Endothelial cell of umbilical vein (primary cell): ENCODE data around the gene IVD. TPM values are rescaled to one million over a fixed set of nuclear protein-coding genes. Genes with fewer than 3 reads are reported as not detected.

Source experiments
- BruUV-seq: library from RNA; stranded (reverse); fragments of 400-500 nt; replicated peaks from 2 replicates; lab custom pipeline; 2021; lab: Mats Ljungman, UMichigan
- CTCF ChIA-PET: fragments of 300-600, 350-600 bp; sonication (Branson Sonifier 250); formaldehyde crosslinking; loops from one replicate; lab custom pipeline; 2021; ENCODE audit warnings: antibody characterized with exemption, inconsistent platforms; lab: Charles Lee
- POLR2A ChIA-PET: fragments of 300-600, 350-600 bp; sonication (Branson Sonifier 250); formaldehyde crosslinking; loops from one replicate; lab custom pipeline; 2021; ENCODE audit warnings: antibody characterized with exemption, inconsistent platforms; lab: Charles Lee
- DNase-seq: peaks from one replicate; pipeline ENCODE4 v3.0.0-alpha.2; 2011; ENCODE audit warnings: low read depth, low spot score
- FAIRE-seq: peaks from 2 replicates; lab custom pipeline; 2011; peaks lifted over from hg19 to GRCh38; lab: Jason Lieb, UNC
- H2AFZ ChIP-seq: 2 replicates; pipeline ENCODE4 v1.6.0; 2012; ENCODE audit warnings: low read depth, low read length, control low read depth, inconsistent platforms
- H3K27ac ChIP-seq: 2 replicates; pipeline ENCODE4 v1.5.1; 2011; ENCODE audit warnings: low read depth, mild to moderate bottlenecking, control low read depth, low read length, moderate library complexity; ENCODE audit not compliant: insufficient read depth
- H3K27me3 ChIP-seq, 2 experiments: 2 replicates each; pipeline versions ENCODE4 v1.6.0 to v1.6.1; 2011; ENCODE audit warnings: low read length in 2 of 2, mixed read lengths in 1 of 2; ENCODE audit not compliant: control insufficient read depth in 2 of 2, insufficient read depth in 2 of 2
- H3K36me3 ChIP-seq, 2 experiments: 2 replicates in 1 of 2; 3 replicates in 1 of 2; pipeline ENCODE4 v1.5.1; 2011; ENCODE audit warnings: low read length in 2 of 2, mild to moderate bottlenecking in 1 of 2, moderate library complexity in 1 of 2; ENCODE audit not compliant: control insufficient read depth in 2 of 2, insufficient read depth in 2 of 2; ENCODE audit errors: extremely low read depth in 1 of 2
- H3K4me1 ChIP-seq: 3 replicates; pipeline ENCODE4 v1.5.1; 2011; ENCODE audit warnings: mild to moderate bottlenecking, low read length; ENCODE audit not compliant: control insufficient read depth, insufficient read depth; ENCODE audit errors: extremely low read depth
- H3K4me2 ChIP-seq: 2 replicates; pipeline ENCODE4 v1.6.1; 2011; ENCODE audit warnings: low read length, control low read depth, mixed read lengths; ENCODE audit not compliant: insufficient read depth
- H3K4me3 ChIP-seq, 3 experiments: fragments of 200-600 bp in 1 of 3; sonication (generic), shearing (Covaris generic) in 1 of 3; replicated peaks in 1 of 3; 2 replicates each; pipeline ENCODE4 v1.5.1; 2011 to 2016; ENCODE audit warnings: control low read depth in 3 of 3, low read length in 3 of 3, mild to moderate bottlenecking in 2 of 3, inconsistent platforms in 1 of 3, low read depth in 1 of 3, moderate library complexity in 1 of 3; ENCODE audit not compliant: insufficient read depth in 1 of 3
- H3K79me2 ChIP-seq: 2 replicates; pipeline ENCODE4 v1.6.0; 2012; ENCODE audit warnings: low read length, inconsistent platforms; ENCODE audit not compliant: control insufficient read depth, insufficient read depth
- H3K9ac ChIP-seq: replicated peaks from 2 replicates; pipeline ENCODE3; 2011; ENCODE audit warnings: low read length, control low read depth; ENCODE audit not compliant: insufficient read depth; ENCODE audit errors: extremely low read depth
- H3K9me1 ChIP-seq: replicated peaks from 3 replicates; pipeline ENCODE4 v1.6.0; 2011; ENCODE audit warnings: mild to moderate bottlenecking, low read length; ENCODE audit not compliant: control insufficient read depth, insufficient read depth; ENCODE audit errors: extremely low read depth
- H3K9me3 ChIP-seq: replicated peaks from 2 replicates; pipeline ENCODE4 v1.5.1; 2012; ENCODE audit warnings: low read length, inconsistent platforms; ENCODE audit not compliant: control insufficient read depth, insufficient read depth
- H4K20me1 ChIP-seq: replicated peaks from 2 replicates; pipeline ENCODE3; 2011; ENCODE audit warnings: mild to moderate bottlenecking, low read length; ENCODE audit not compliant: control insufficient read depth, insufficient read depth; ENCODE audit errors: extremely low read depth
- EZH2 ChIP-seq: IDR thresholded peaks from 2 replicates; pipeline ENCODE4 v1.6.1; 2012; ENCODE audit warnings: borderline replicate concordance, low read depth, mild to moderate bottlenecking, moderate library complexity, low read length, inconsistent platforms; ENCODE audit not compliant: severe bottlenecking
- GATA2 ChIP-seq: IDR thresholded peaks from 2 replicates; pipeline ENCODE4 v1.7.0; 2011; ENCODE audit warnings: low read depth, mild to moderate bottlenecking, moderate library complexity, mixed read lengths, low read length; ENCODE audit not compliant: insufficient read length, insufficient read depth
- JUN ChIP-seq: IDR thresholded peaks from 2 replicates; pipeline ENCODE4 v1.6.1; 2011; ENCODE audit warnings: borderline replicate concordance, low read depth; ENCODE audit not compliant: insufficient read length, insufficient read depth
- MYC ChIP-seq: IDR thresholded peaks from one replicate; pipeline ENCODE4 v1.6.1; 2011; ENCODE audit warnings: mild to moderate bottlenecking, low read depth, low read length
- POLR2AphosphoS5 ChIP-seq: IDR thresholded peaks from 2 replicates; pipeline ENCODE4 v1.6.1; 2012; ENCODE audit warnings: low read depth, mild to moderate bottlenecking, control low read depth, low read length, moderate library complexity; ENCODE audit not compliant: insufficient read depth
- dilution Hi-C: fragments of 300-500 bp; cut with MboI; formaldehyde crosslinking; loops from one replicate; pipeline ENCODE4 v1.15.0; 2019; ENCODE audit warnings: low sequenced_read_pairs; ENCODE audit not compliant: extremely low pct_ligation_motif_present
- intact Hi-C: fragments of 100-400 bp; cut with micrococcal nuclease; formaldehyde crosslinking; loops from one replicate; pipeline ENCODE4 v1.10.0; 2022
- polyA plus RNA-seq, 4 experiments: library from polyadenylated mRNA; depleted of rRNA in 3 of 4; stranded (reverse) in 3 of 4; unstranded in 1 of 4; fragments of >200 nt; gene quantifications; 2 replicates each; pipeline versions ENCODE4 v1.2.1 to v1.2.3, GENCODE V29; 2011 to 2012; ENCODE audit warnings: missing spikeins in 1 of 4
- total RNA-seq: library from RNA; stranded (reverse); gene quantifications from 2 replicates; pipeline ENCODE4 v1.2.3, GENCODE V29; 2021
- TF ChIP-seq, protein P1 (sequence below), 2 donors: IDR thresholded peaks; 1 replicate in 1 of 2; 2 replicates in 1 of 2; pipeline ENCODE4 v1.5.1; 2011; ENCODE audit warnings: low read length in 2 of 2, mild to moderate bottlenecking in 2 of 2, moderate library complexity in 2 of 2, control low read depth in 1 of 2, inconsistent platforms in 1 of 2, low read depth in 1 of 2; ENCODE audit not compliant: insufficient read depth in 1 of 2; ENCODE audit errors: extremely low read depth in 1 of 2

The IVD gene
- total and polyA plus RNA-seq, 2 donors (not counting 3 experiments of a cell fraction or from before 2014, with no cell fraction given): 34.1 to 62.5 TPM

DNA sequence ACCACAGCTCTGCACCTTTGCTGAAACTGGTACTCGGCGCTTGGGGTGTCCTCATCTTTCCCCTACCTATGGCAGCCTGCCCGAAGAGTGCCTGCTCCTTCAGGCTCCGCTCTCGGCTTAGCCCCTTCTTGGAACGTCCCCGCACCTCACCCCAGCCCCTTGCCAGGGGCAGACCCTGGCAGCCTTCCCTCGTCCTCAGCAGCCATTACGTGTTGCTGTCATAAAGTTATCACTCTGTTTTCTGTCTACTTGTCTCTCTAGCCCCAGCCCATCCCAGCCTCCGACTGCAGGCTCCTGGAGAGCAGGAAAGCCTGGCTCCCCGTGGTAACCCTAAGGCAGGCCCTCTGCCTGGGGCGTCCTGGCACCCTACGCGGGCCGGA is 30.1 kb downstream of the IVD start:
- no peaks in the 10 kb centered on the region for H4K20me1 ChIP-seq
- dilution Hi-C loops: no loop called here
- H3K9me3 ChIP-seq: no peaks in the 10 kb centered on the region
- no peaks in the 10 kb centered on the region for H3K36me3 ChIP-seq
- no peak for FAIRE-seq
- no peak overlapping the region for H3K4me3 ChIP-seq
- no peak overlapping the region for H3K4me2 ChIP-seq
- intact Hi-C loops: no loop called here
- TF ChIP-seq EZH2 (no peak), JUN (no peak), POLR2AphosphoS5 (no peak), MYC (no peak), GATA2 (no peak)
- TF ChIP-seq, protein P1, sequence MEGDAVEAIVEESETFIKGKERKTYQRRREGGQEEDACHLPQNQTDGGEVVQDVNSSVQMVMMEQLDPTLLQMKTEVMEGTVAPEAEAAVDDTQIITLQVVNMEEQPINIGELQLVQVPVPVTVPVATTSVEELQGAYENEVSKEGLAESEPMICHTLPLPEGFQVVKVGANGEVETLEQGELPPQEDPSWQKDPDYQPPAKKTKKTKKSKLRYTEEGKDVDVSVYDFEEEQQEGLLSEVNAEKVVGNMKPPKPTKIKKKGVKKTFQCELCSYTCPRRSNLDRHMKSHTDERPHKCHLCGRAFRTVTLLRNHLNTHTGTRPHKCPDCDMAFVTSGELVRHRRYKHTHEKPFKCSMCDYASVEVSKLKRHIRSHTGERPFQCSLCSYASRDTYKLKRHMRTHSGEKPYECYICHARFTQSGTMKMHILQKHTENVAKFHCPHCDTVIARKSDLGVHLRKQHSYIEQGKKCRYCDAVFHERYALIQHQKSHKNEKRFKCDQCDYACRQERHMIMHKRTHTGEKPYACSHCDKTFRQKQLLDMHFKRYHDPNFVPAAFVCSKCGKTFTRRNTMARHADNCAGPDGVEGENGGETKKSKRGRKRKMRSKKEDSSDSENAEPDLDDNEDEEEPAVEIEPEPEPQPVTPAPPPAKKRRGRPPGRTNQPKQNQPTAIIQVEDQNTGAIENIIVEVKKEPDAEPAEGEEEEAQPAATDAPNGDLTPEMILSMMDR (IDR thresholded peaks at IDR 0.05; ENCODE audit: extremely low read depth in 1 of 2, insufficient read depth in 1 of 2, low read depth in 1 of 2, low read length in 2 of 2): no peak
- H3K27ac ChIP-seq: no peak overlapping the region
- ChIA-PET CTCF (interaction anchor here (1.6 kb wide), 1 partner anchor 10 kb away, joined by 4 read pairs; no protein-coding TSS in a partner anchor), POLR2A (no interaction called here)
- peaks cover 6% of the 10 kb centered on the region for H3K4me1 ChIP-seq
- H3K9me1 ChIP-seq: no peaks in the 10 kb centered on the region
- no peaks in the 10 kb centered on the region for H3K79me2 ChIP-seq
- H3K9ac ChIP-seq: no peak overlapping the region
- no TSS peak for BruUV-seq
- no peak for DNase-seq
- peaks cover 66 to 81% of the 10 kb centered on the region in 2 experiments for H3K27me3 ChIP-seq
- no peak overlapping the region for H2AFZ ChIP-seq
